Inflammatory macrophage treated with lipopolysaccharide for 1 hour (primary cell): ENCODE results near the gene HCFC1.

ENCODE experiments used
- DNase-seq, 2 donors: peaks; one replicate each; pipeline ENCODE4 v3.0.0-alpha.2; 2020 to 2022

HCFC1 gene

GRCh38 chrX:153956044-153956907, 15.3 kb downstream of the HCFC1 start:
- peak in 1 of 2 donors; percentile 9 for DNase-seq

GRCh38 chrX:153955228-153955732, 16.3 kb downstream of the HCFC1 start:
- DNase-seq, result no peak

- DNase-seq, result no peak
Observed at GRCh38 chrX:153954558-153955227, 16.9 kb downstream of the HCFC1 start.

- DNase-seq, result no peak
Observed at GRCh38 chrX:153953892-153954557, 17.6 kb downstream of the HCFC1 start.

- peak; percentile 23 to 82 for DNase-seq
Observed at GRCh38 chrX:153953342-153953830, 18.2 kb downstream of the HCFC1 start.

GRCh38 chrX:153952373-153953026, 19.1 kb downstream of the HCFC1 start:
- DNase-seq, result no peak

GRCh38 chrX:153951683-153952372, 19.8 kb downstream of the HCFC1 start:
- no peak for DNase-seq

GRCh38 chrX:153950127-153950526, 21.5 kb downstream of the HCFC1 start:
- no peak for DNase-seq

- DNase-seq, result no peak
Observed at GRCh38 chrX:153948847-153949805, 22.5 kb downstream of the HCFC1 start.

GRCh38 chrX:153948002-153948466, 23.6 kb downstream of the HCFC1 start:
- DNase-seq, result no peak

- peak; percentile 56 to 76 for DNase-seq
Observed at GRCh38 chrX:153947009-153947769, 24.4 kb downstream of the HCFC1 start.

GRCh38 chrX:153945956-153946943, 25.4 kb downstream of the HCFC1 start:
- DNase-seq, result no peak

- no peak for DNase-seq
Observed at GRCh38 chrX:153944800-153945150, 26.8 kb downstream of the HCFC1 start.

GRCh38 chrX:153944140-153944799, 27.3 kb downstream of the HCFC1 start, which contains the start of gene RENBP:
TSS of gene RENBP (minus strand) at chrX:153944643. CDS start at chrX:153944610, 33 bp downstream.
- DNase-seq, result peak; percentile 44 to 47

GRCh38 chrX:153941336-153942252, 30.0 kb downstream of the HCFC1 start:
- DNase-seq, result no peak

- DNase-seq, result no peak
Observed at GRCh38 chrX:153939573-153939972, 32.0 kb downstream of the HCFC1 start.
